HepG2 (cell line): ENCODE data around the gene SSBP2.

Experiments used
- ELF1 ChIP-seq: sonication (generic); formaldehyde crosslinking; IDR thresholded peaks from 2 replicates; pipeline ENCODE4 v1.4.0; 2020; ENCODE audit warnings: missing genetic modification reagents
- PREB ChIP-seq: sonication (generic); formaldehyde crosslinking; IDR thresholded peaks from 2 replicates; pipeline ENCODE4 v1.4.0; 2020; ENCODE audit warnings: missing genetic modification reagents
- RFX5 ChIP-seq: IDR thresholded peaks from 2 replicates; pipeline ENCODE4 v1.6.1; 2011; ENCODE audit warnings: low read depth, low read length, improper control_type of control experiment
- SP1 ChIP-seq, 2 experiments: fragments of 450-650 bp in 1 of 2; sonication (generic) in 1 of 2; formaldehyde crosslinking in 1 of 2; IDR thresholded peaks; 2 replicates each; pipeline versions ENCODE4 v1.4.0 to v1.6.1; 2016 to 2020; ENCODE audit warnings: missing genetic modification reagents in 1 of 2
- ZNF124 ChIP-seq: sonication (generic); formaldehyde crosslinking; IDR thresholded peaks from 2 replicates; pipeline ENCODE4 v1.4.0; 2020; ENCODE audit warnings: missing genetic modification reagents

GRCh38 chr5:81482595-81482994, 268.3 kb downstream of the SSBP2 start:
- TF ChIP-seq ZNF124 (CRISPR knock-in tag) (no peak), SP1 (IDR thresholded peaks at IDR 0.05) (no peak), SP1 (CRISPR knock-in tag; IDR thresholded peaks at IDR 0.05) (no peak), ELF1 (CRISPR knock-in tag) (no peak), PREB (no peak), RFX5 (no peak)
